Lung (tissue), 12 donors: Measurements from ENCODE around the gene ABLIM2. TPM values are rescaled to one million over a fixed set of nuclear protein-coding genes. Genes with fewer than 3 reads are reported as not detected.

ENCODE experiments used
- ATAC-seq: fragments of 200-7000 bp; cut with Tn5 transposase; one replicate; pipeline ENCODE4 v1.9.1; 2020; ENCODE audit warnings: moderate number of reproducible peaks; ENCODE audit not compliant: insufficient read depth, low FRiP score
- DNase-seq, 3 donors: peaks; one replicate each; pipeline ENCODE4 v3.0.0-alpha.2; 2013 to 2017
- H3K27ac ChIP-seq, 2 donors: one replicate each; pipeline ENCODE4 v1.5.1; 2013; ENCODE audit warnings: mild to moderate bottlenecking in 2 of 2, moderate library complexity in 2 of 2, control low read depth in 1 of 2, inconsistent platforms in 1 of 2, low read depth in 1 of 2, low read length in 1 of 2
- H3K27me3 ChIP-seq, 3 donors: one replicate each; pipeline ENCODE4 v1.5.1; 2013; ENCODE audit warnings: low read length in 2 of 3; ENCODE audit not compliant: control insufficient read depth in 3 of 3, insufficient read depth in 3 of 3
- H3K36me3 ChIP-seq, 4 donors: one replicate each; pipeline ENCODE4 v1.5.1; 2013; ENCODE audit warnings: low read length in 4 of 4, mild to moderate bottlenecking in 1 of 4, moderate library complexity in 1 of 4; ENCODE audit not compliant: control insufficient read depth in 4 of 4, insufficient read depth in 4 of 4
- H3K4me1 ChIP-seq, 5 donors: one replicate each; pipeline ENCODE4 v1.5.1; 2013; ENCODE audit warnings: low read length in 5 of 5, mild to moderate bottlenecking in 2 of 5, moderate library complexity in 1 of 5; ENCODE audit not compliant: control insufficient read depth in 5 of 5, insufficient read depth in 5 of 5
- H3K4me3 ChIP-seq: one replicate; pipeline ENCODE4 v1.5.1; 2013; ENCODE audit warnings: mild to moderate bottlenecking, control low read depth, moderate library complexity
- H3K9ac ChIP-seq, 2 donors: one replicate each; pipeline ENCODE4 v1.5.1; 2013; ENCODE audit warnings: low read length in 2 of 2, control low read depth in 1 of 2; ENCODE audit not compliant: insufficient read depth in 1 of 2
- H3K9me3 ChIP-seq, 4 donors: one replicate each; pipeline ENCODE4 v1.5.1; 2013; ENCODE audit warnings: low read length in 3 of 4, mild to moderate bottlenecking in 1 of 4, moderate library complexity in 1 of 4; ENCODE audit not compliant: control insufficient read depth in 4 of 4, insufficient read depth in 3 of 4
- CTCF ChIP-seq: IDR thresholded peaks from 2 replicates; pipeline ENCODE4 v1.5.1; 2012; ENCODE audit warnings: mild to moderate bottlenecking; ENCODE audit errors: control extremely low read depth, extremely low read depth
- WGBS, 2 donors: extraction: QIAGEN DNeasy Blood & Tissue Kit; methylation state at CpG; one replicate each; pipeline ENCODE4 v1.1.7; 2013; 5-methylcytosine and 5-hydroxymethylcytosine counted together
- polyA plus RNA-seq, 2 donors: library from polyadenylated mRNA; stranded (reverse); fragments of 200-250 nt; gene quantifications; one replicate each; pipeline ENCODE4 v1.2.1, GENCODE V29; 2013
- total RNA-seq, 2 donors: library from RNA; depleted of rRNA in 1 of 2; stranded (reverse); fragments of >200 nt in 1 of 2; gene quantifications; one replicate each; pipeline ENCODE4 v1.2.1, GENCODE V29; 2014 to 2021
- donor health status: control.
- donor health status: control.
- donor health status: Bipolar disorder and iron deficiency.
- donor health status: healthy.
- donor health status: DM: yes; HTN: yes; CAD: no.

Gene ABLIM2
- total and polyA plus RNA-seq, 4 donors: 1.7 to 10.9 (median 5.2) TPM

GRCh38 chr4:8121292-8122015, 37.2 kb downstream of the ABLIM2 start:
- Histone ChIP-seq H3K27me3 (no peaks in the 10 kb centered on the region), H3K27ac (no peak overlapping the region), H3K9me3 (no peaks in the 10 kb centered on the region), H3K4me1 (peaks cover 0 to 12% (median 0%) of the 10 kb centered on the region in 5 donors), H3K4me3 (no peak overlapping the region), H3K36me3 (no peaks in the 10 kb centered on the region), H3K9ac (no peak overlapping the region)
- ATAC-seq (no peak), DNase-seq (no peak)
- TF ChIP-seq CTCF: no peak
- WGBS, 2 donors: 89 to 94% methylated on average over 16 of the region's 16 CpGs

GRCh38 chr4:8120501-8120900, 38.1 kb downstream of the ABLIM2 start:
- Histone ChIP-seq H3K27me3 (no peaks in the 10 kb centered on the region), H3K4me3 (no peak overlapping the region), H3K36me3 (no peaks in the 10 kb centered on the region), H3K9ac (no peak overlapping the region), H3K27ac (no peak overlapping the region), H3K4me1 (peaks cover 0 to 12% (median 0%) of the 10 kb centered on the region in 5 donors), H3K9me3 (no peaks in the 10 kb centered on the region)
- WGBS, 2 donors: 80 to 82% methylated on average over 12 of the region's 12 CpGs
- no peak for TF ChIP-seq CTCF
- ATAC-seq (no peak), DNase-seq (no peak)

GRCh38 chr4:8119877-8120276, 38.7 kb downstream of the ABLIM2 start:
- DNase-seq (no peak), ATAC-seq (no peak)
- no peak overlapping the region for H3K4me3 ChIP-seq
- H3K27ac ChIP-seq: no peak overlapping the region
- H3K36me3 ChIP-seq: no peaks in the 10 kb centered on the region
- H3K9ac ChIP-seq: no peak overlapping the region
- no peak for TF ChIP-seq CTCF
- H3K4me1 ChIP-seq: peaks cover 0 to 12% (median 0%) of the 10 kb centered on the region in 5 donors
- no peaks in the 10 kb centered on the region for H3K27me3 ChIP-seq
- H3K9me3 ChIP-seq: no peaks in the 10 kb centered on the region
- WGBS, 2 donors: 80 to 86% methylated on average over 18 of the region's 18 CpGs

- no peak for ATAC-seq
- TF ChIP-seq CTCF: no peak
- Histone ChIP-seq H3K9ac (no peak overlapping the region), H3K4me1 (peaks cover 0 to 12% (median 0%) of the 10 kb centered on the region in 5 donors), H3K4me3 (no peak overlapping the region), H3K27ac (no peak overlapping the region), H3K36me3 (no peaks in the 10 kb centered on the region), H3K9me3 (no peaks in the 10 kb centered on the region), H3K27me3 (no peaks in the 10 kb centered on the region)
- WGBS, 2 donors: 93 to 94% methylated on average over 6 of the region's 6 CpGs
- DNase-seq: no peak
Measured at GRCh38 chr4:8118531-8118930, 40.1 kb downstream of the ABLIM2 start.
